HepG2 (cell line): ENCODE results near the gene ASCL3. TPM values are rescaled to one million over a fixed set of nuclear protein-coding genes. Genes with fewer than 3 reads are reported as not detected.

ENCODE experiments used
- ARNT ChIP-seq: fragments of 450-650 bp; IDR thresholded peaks from 2 replicates; pipeline ENCODE4 v1.6.1; 2017
- E2F5 ChIP-seq: sonication (generic); formaldehyde crosslinking; conservative IDR thresholded peaks from 2 replicates; pipeline ENCODE4 v1.4.0; 2020; ENCODE audit warnings: missing genetic modification reagents
- FOSL1 ChIP-seq: sonication (generic); formaldehyde crosslinking; IDR thresholded peaks from 2 replicates; pipeline ENCODE4 v1.9.0; 2021; ENCODE audit warnings: missing genetic modification reagents, borderline replicate concordance
- GLMP ChIP-seq: sonication (generic); formaldehyde crosslinking; IDR thresholded peaks from 2 replicates; pipeline ENCODE4 v1.9.0; 2021; ENCODE audit warnings: missing genetic modification reagents, mild to moderate bottlenecking, borderline replicate concordance
- JUND ChIP-seq: sonication (generic); formaldehyde crosslinking; IDR thresholded peaks from 2 replicates; pipeline ENCODE4 v1.8.0; 2022; ENCODE audit warnings: mild to moderate bottlenecking, missing genetic modification reagents
- MEIS1 ChIP-seq: sonication (generic); formaldehyde crosslinking; IDR thresholded peaks from 2 replicates; pipeline ENCODE4 v1.9.0; 2021; ENCODE audit warnings: mild to moderate bottlenecking, missing genetic modification reagents, moderate library complexity, borderline replicate concordance
- NAIF1 ChIP-seq: sonication (generic); formaldehyde crosslinking; IDR thresholded peaks from 2 replicates; pipeline ENCODE4 v1.5.0; 2020; ENCODE audit warnings: mild to moderate bottlenecking, missing genetic modification reagents, borderline replicate concordance
- PAWR ChIP-seq: sonication (generic); formaldehyde crosslinking; IDR thresholded peaks from 2 replicates; pipeline ENCODE4 v1.4.0; 2020; ENCODE audit warnings: missing genetic modification reagents, mild to moderate bottlenecking, borderline replicate concordance
- SMAD9 ChIP-seq: sonication (generic); formaldehyde crosslinking; IDR thresholded peaks from 2 replicates; pipeline ENCODE4 v1.5.1; 2020; ENCODE audit warnings: mild to moderate bottlenecking, missing genetic modification reagents
- ZBTB14 ChIP-seq: sonication (generic); formaldehyde crosslinking; IDR thresholded peaks from 2 replicates; pipeline ENCODE4 v1.4.0; 2020; ENCODE audit warnings: missing genetic modification reagents
- ZBTB2 ChIP-seq: sonication (generic); formaldehyde crosslinking; IDR thresholded peaks from 2 replicates; pipeline ENCODE4 v1.8.0; 2022; ENCODE audit warnings: low read depth, missing genetic modification reagents
- ZMAT5 ChIP-seq: sonication (generic); formaldehyde crosslinking; IDR thresholded peaks from 2 replicates; pipeline ENCODE4 v1.5.0; 2020; ENCODE audit warnings: mild to moderate bottlenecking, low read depth, missing genetic modification reagents, borderline replicate concordance
- ZNF101 ChIP-seq: sonication (generic); formaldehyde crosslinking; IDR thresholded peaks from 2 replicates; pipeline ENCODE4 v1.4.0; 2020; ENCODE audit warnings: mild to moderate bottlenecking, low read depth, missing genetic modification reagents, borderline replicate concordance
- ZNF230 ChIP-seq: sonication (generic); formaldehyde crosslinking; IDR thresholded peaks from 2 replicates; pipeline ENCODE4 v1.4.0; 2020; ENCODE audit warnings: mild to moderate bottlenecking, missing genetic modification reagents
- ZNF253 ChIP-seq: sonication (generic); formaldehyde crosslinking; IDR thresholded peaks from 2 replicates; pipeline ENCODE4 v1.8.0; 2022; ENCODE audit warnings: mild to moderate bottlenecking, missing genetic modification reagents, borderline replicate concordance
- ZNF317 ChIP-seq: sonication (generic); formaldehyde crosslinking; IDR thresholded peaks from 2 replicates; pipeline ENCODE4 v1.5.0; 2020; ENCODE audit warnings: mild to moderate bottlenecking, missing genetic modification reagents
- ZNF331 ChIP-seq: sonication (generic); formaldehyde crosslinking; IDR thresholded peaks from 2 replicates; pipeline ENCODE4 v1.4.0; 2020; ENCODE audit warnings: missing genetic modification reagents
- ZNF431 ChIP-seq: sonication (generic); formaldehyde crosslinking; IDR thresholded peaks from 2 replicates; pipeline ENCODE4 v1.9.0; 2022; ENCODE audit warnings: missing genetic modification reagents, low read depth, mild to moderate bottlenecking, borderline replicate concordance
- ZNF563 ChIP-seq: sonication (generic); formaldehyde crosslinking; IDR thresholded peaks from 2 replicates; pipeline ENCODE4 v1.8.0; 2022; ENCODE audit warnings: mild to moderate bottlenecking, moderate library complexity, missing genetic modification reagents
- ZNF615 ChIP-seq: sonication (generic); formaldehyde crosslinking; IDR thresholded peaks from 2 replicates; pipeline ENCODE4 v1.5.0; 2020; ENCODE audit warnings: mild to moderate bottlenecking, missing genetic modification reagents, borderline replicate concordance
- ZNF883 ChIP-seq: sonication (generic); formaldehyde crosslinking; IDR thresholded peaks from 2 replicates; pipeline ENCODE4 v1.5.1; 2020; ENCODE audit warnings: mild to moderate bottlenecking, missing genetic modification reagents; ENCODE audit errors: not compliant biosample characterization
- ZSCAN21 ChIP-seq: sonication (generic); formaldehyde crosslinking; IDR thresholded peaks from 2 replicates; pipeline ENCODE4 v1.8.0; 2022; ENCODE audit warnings: mild to moderate bottlenecking, missing genetic modification reagents, moderate library complexity, borderline replicate concordance
- ZSCAN25 ChIP-seq: sonication (generic); formaldehyde crosslinking; IDR thresholded peaks from 2 replicates; pipeline ENCODE4 v1.8.0; 2022; ENCODE audit warnings: mild to moderate bottlenecking, missing genetic modification reagents
- ZSCAN31 ChIP-seq: sonication (generic); formaldehyde crosslinking; IDR thresholded peaks from 2 replicates; pipeline ENCODE4 v1.5.0; 2020; ENCODE audit warnings: low read depth, mild to moderate bottlenecking, missing genetic modification reagents
- polyA plus RNA-seq, 8 experiments: library from polyadenylated mRNA; depleted of rRNA in 3 of 8; stranded (reverse) in 7 of 8; unstranded in 1 of 8; fragments of >200 nt; fragmentation: Illumina TruSeq in 4 of 8; extraction: Trizol in 4 of 8; gene quantifications; 2 replicates each; pipeline versions ENCODE4 v1.2.1 to v1.2.3, GENCODE V29; 2011 to 2016; ENCODE audit warnings: low read depth in 4 of 8, missing spikeins in 1 of 8, mixed read lengths in 1 of 8; ENCODE audit not compliant: insufficient read depth in 1 of 8
- total RNA-seq, 5 experiments: library from RNA; depleted of rRNA; stranded (reverse); fragments of >200 nt; fragmentation: Illumina TruSeq; extraction: Trizol; gene quantifications; 2 replicates each; pipeline ENCODE4 v1.2.3, GENCODE V29; 2016; ENCODE audit warnings: low read depth in 1 of 5

ASCL3 gene
- total and polyA plus RNA-seq, 2 of the 13 experiments (the other 11 are each of a cell fraction or from before 2014, with no cell fraction given): not detected

GRCh38 chr11:8963569-8964323 lies 20.9 kb upstream of the ASCL3 start (continued):
- TF ChIP-seq ZBTB2 (CRISPR knock-in tag) (no peak), ARNT (no peak), ZNF253 (CRISPR knock-in tag) (no peak), ZNF101 (no peak), ZMAT5 (CRISPR knock-in tag) (no peak), ZSCAN21 (0 out of 2 replicates have a peak, but pooled peaks have one; percentile 18), ZNF883 (CRISPR knock-in tag) (peak; percentile 20), ZBTB14 (CRISPR knock-in tag) (no peak), ZSCAN31 (CRISPR knock-in tag) (no peak), JUND (no peak), ZNF563 (CRISPR knock-in tag) (peak; percentile 30; the same call in 1 of the 2 replicates), PAWR (CRISPR knock-in tag) (no peak), GLMP (CRISPR knock-in tag) (no peak), ZNF331 (CRISPR knock-in tag) (0 out of 2 replicates have a peak, but pooled peaks have one; percentile 10), ZSCAN25 (CRISPR knock-in tag) (0 out of 2 replicates have a peak, but pooled peaks have one; percentile 33), FOSL1 (CRISPR knock-in tag) (no peak), SMAD9 (no peak), ZNF615 (CRISPR knock-in tag) (0 out of 2 replicates have a peak, but pooled peaks have one; percentile 78), ZNF431 (CRISPR knock-in tag) (no peak), ZNF317 (CRISPR knock-in tag) (0 out of 2 replicates have a peak, but pooled peaks have one; percentile 22), E2F5 (no peak), MEIS1 (CRISPR knock-in tag) (peak; percentile 87; the same call in 1 of the 2 replicates), NAIF1 (0 out of 2 replicates have a peak, but pooled peaks have one; percentile 45), ZNF230 (CRISPR knock-in tag) (no peak)
